SK-N-SH treated with all-trans-retinoic acid at 6 μM for 48 hours (cell line): Measurements from ENCODE around the gene TMPRSS6.

Experiments
- ATAC-seq: fragments of 200-7000 bp; cut with Tn5 transposase; 3 replicates; pipeline ENCODE4 v1.9.1; 2020; ENCODE audit warnings: mild to moderate bottlenecking, moderate library complexity
- ARNTL ChIP-seq: fragments of 450-650 bp; formaldehyde crosslinking; IDR thresholded peaks from 2 replicates; pipeline ENCODE4 v1.5.0; 2020; ENCODE audit warnings: low read depth, mild to moderate bottlenecking, moderate library complexity, borderline replicate concordance
- BACH2 ChIP-seq: fragments of 250-450 bp; sonication (Bioruptor Pico); IDR thresholded peaks from 2 replicates; pipeline ENCODE4 v1.9.0; 2021; ENCODE audit warnings: mild to moderate bottlenecking, borderline replicate concordance
- CSDC2 ChIP-seq: fragments of 250-450 bp; sonication (Bioruptor Pico); IDR thresholded peaks from 2 replicates; pipeline ENCODE4 v1.5.0; 2020; ENCODE audit warnings: mild to moderate bottlenecking, moderate library complexity
- CSRNP3 ChIP-seq: fragments of 250-450 bp; sonication (Bioruptor Pico); IDR thresholded peaks from 2 replicates; pipeline ENCODE4 v1.5.1; 2021; ENCODE audit warnings: mild to moderate bottlenecking, moderate library complexity
- ESRRG ChIP-seq: fragments of 250-450 bp; sonication (Bioruptor Pico); IDR thresholded peaks from 2 replicates; pipeline ENCODE4 v1.6.1; 2021; ENCODE audit warnings: mild to moderate bottlenecking
- GLIS3 ChIP-seq: fragments of 250-450 bp; sonication (Bioruptor Pico); IDR thresholded peaks from 2 replicates; pipeline ENCODE4 v1.5.0; 2020; ENCODE audit warnings: mild to moderate bottlenecking, moderate library complexity
- ISL1 ChIP-seq: fragments of 250-450 bp; sonication (Bioruptor Pico); IDR thresholded peaks from 2 replicates; pipeline ENCODE4 v2.1.2; 2022; ENCODE audit warnings: mild to moderate bottlenecking, moderate library complexity
- OSR1 ChIP-seq: fragments of 250-450 bp; sonication (Bioruptor Pico); IDR thresholded peaks from 2 replicates; pipeline ENCODE4 v1.8.0; 2022; ENCODE audit warnings: moderate library complexity, mild to moderate bottlenecking, inconsistent platforms
- POU6F1 ChIP-seq: fragments of 250-450 bp; sonication (Bioruptor Pico); IDR thresholded peaks from 2 replicates; pipeline ENCODE4 v1.8.0; 2021; ENCODE audit warnings: low read depth, mild to moderate bottlenecking, moderate library complexity, borderline replicate concordance
- PPARA ChIP-seq: fragments of 250-450 bp; sonication (Bioruptor Pico); IDR thresholded peaks from 2 replicates; pipeline ENCODE4 v1.5.0; 2020; ENCODE audit warnings: mild to moderate bottlenecking, borderline replicate concordance
- RARB ChIP-seq: fragments of 250-450 bp; sonication (Bioruptor Pico); IDR thresholded peaks from 2 replicates; pipeline ENCODE4 v1.8.0; 2021; ENCODE audit warnings: mild to moderate bottlenecking, moderate library complexity
- SNAI2 ChIP-seq: fragments of 250-450 bp; sonication (Bioruptor Pico); IDR thresholded peaks from 2 replicates; pipeline ENCODE4 v1.5.0; 2020; ENCODE audit warnings: mild to moderate bottlenecking, moderate library complexity
- TCF4 ChIP-seq: fragments of 250-450 bp; sonication (Bioruptor Pico); IDR thresholded peaks from 2 replicates; pipeline ENCODE4 v1.8.0; 2021; ENCODE audit warnings: mild to moderate bottlenecking, moderate library complexity, borderline replicate concordance
- TOX ChIP-seq: fragments of 250-450 bp; sonication (Bioruptor Pico); IDR thresholded peaks from 2 replicates; pipeline ENCODE4 v1.8.0; 2021; ENCODE audit warnings: mild to moderate bottlenecking, moderate library complexity, borderline replicate concordance
- ZC3H10 ChIP-seq: fragments of 250-450 bp; sonication (Bioruptor Pico); IDR thresholded peaks from 2 replicates; pipeline ENCODE4 v1.5.1; 2021; ENCODE audit warnings: mild to moderate bottlenecking, moderate library complexity
- ZFP3 ChIP-seq: fragments of 250-450 bp; sonication (Bioruptor Pico); IDR thresholded peaks from 2 replicates; pipeline ENCODE4 v1.5.0; 2020; ENCODE audit warnings: mild to moderate bottlenecking, moderate library complexity
- ZFP30 ChIP-seq: fragments of 450-650 bp; formaldehyde crosslinking; IDR thresholded peaks from 2 replicates; pipeline ENCODE4 v1.5.0; 2022; ENCODE audit warnings: mild to moderate bottlenecking, moderate library complexity
- ZNF565 ChIP-seq: fragments of 450-650 bp; formaldehyde crosslinking; conservative IDR thresholded peaks from 2 replicates; pipeline ENCODE4 v1.5.0; 2020; ENCODE audit warnings: low read depth, mild to moderate bottlenecking, moderate library complexity
- ZNF70 ChIP-seq: fragments of 450-650 bp; formaldehyde crosslinking; IDR thresholded peaks from 2 replicates; pipeline ENCODE4 v1.5.0; 2020; ENCODE audit warnings: mild to moderate bottlenecking, moderate library complexity
- ZNF8 ChIP-seq: fragments of 450-650 bp; formaldehyde crosslinking; IDR thresholded peaks from 2 replicates; pipeline ENCODE4 v1.5.0; 2020; ENCODE audit warnings: mild to moderate bottlenecking, moderate library complexity
- TF ChIP-seq, protein P1 (sequence below): fragments of 250-450 bp; sonication (Bioruptor Pico); IDR thresholded peaks from 2 replicates; pipeline ENCODE4 v1.5.1; 2020; ENCODE audit warnings: low read depth, mild to moderate bottlenecking, moderate library complexity
- TF ChIP-seq, protein P2 (sequence below): fragments of 250-450 bp; sonication (Bioruptor Pico); IDR thresholded peaks from 2 replicates; pipeline ENCODE4 v1.8.0; 2020; ENCODE audit warnings: mild to moderate bottlenecking, moderate library complexity, borderline replicate concordance
- TF ChIP-seq, protein P3 (sequence below): fragments of 250-450 bp; sonication (Bioruptor Pico); IDR thresholded peaks from 2 replicates; pipeline ENCODE4 v1.5.0; 2020; ENCODE audit warnings: mild to moderate bottlenecking, moderate library complexity

TMPRSS6 gene

GRCh38 chr22:37082251-37082873 is 27.2 kb downstream of the TMPRSS6 start:
- ATAC-seq, result no peak
- no peak for TF ChIP-seq RARB (CRISPR knock-in tag)
- TF ChIP-seq ESRRG, result no peak
- no peak for TF ChIP-seq GLIS3 (CRISPR knock-in tag)
- no peak for TF ChIP-seq ZNF565 (CRISPR knock-in tag)
- TF ChIP-seq ARNTL (CRISPR knock-in tag), result no peak
- no peak for TF ChIP-seq CSDC2
- TF ChIP-seq TOX (CRISPR knock-in tag), result no peak
- TF ChIP-seq, protein P1, sequence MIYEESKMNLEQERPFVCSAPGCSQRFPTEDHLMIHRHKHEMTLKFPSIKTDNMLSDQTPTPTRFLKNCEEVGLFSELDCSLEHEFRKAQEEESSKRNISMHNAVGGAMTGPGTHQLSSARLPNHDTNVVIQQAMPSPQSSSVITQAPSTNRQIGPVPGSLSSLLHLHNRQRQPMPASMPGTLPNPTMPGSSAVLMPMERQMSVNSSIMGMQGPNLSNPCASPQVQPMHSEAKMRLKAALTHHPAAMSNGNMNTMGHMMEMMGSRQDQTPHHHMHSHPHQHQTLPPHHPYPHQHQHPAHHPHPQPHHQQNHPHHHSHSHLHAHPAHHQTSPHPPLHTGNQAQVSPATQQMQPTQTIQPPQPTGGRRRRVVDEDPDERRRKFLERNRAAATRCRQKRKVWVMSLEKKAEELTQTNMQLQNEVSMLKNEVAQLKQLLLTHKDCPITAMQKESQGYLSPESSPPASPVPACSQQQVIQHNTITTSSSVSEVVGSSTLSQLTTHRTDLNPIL (CRISPR knock-in tag), result no peak
- no peak for TF ChIP-seq POU6F1
- no peak for TF ChIP-seq ZNF70 (CRISPR knock-in tag)
- no peak for TF ChIP-seq PPARA (CRISPR knock-in tag)
- TF ChIP-seq BACH2 (CRISPR knock-in tag), result no peak
- TF ChIP-seq, protein P2, sequence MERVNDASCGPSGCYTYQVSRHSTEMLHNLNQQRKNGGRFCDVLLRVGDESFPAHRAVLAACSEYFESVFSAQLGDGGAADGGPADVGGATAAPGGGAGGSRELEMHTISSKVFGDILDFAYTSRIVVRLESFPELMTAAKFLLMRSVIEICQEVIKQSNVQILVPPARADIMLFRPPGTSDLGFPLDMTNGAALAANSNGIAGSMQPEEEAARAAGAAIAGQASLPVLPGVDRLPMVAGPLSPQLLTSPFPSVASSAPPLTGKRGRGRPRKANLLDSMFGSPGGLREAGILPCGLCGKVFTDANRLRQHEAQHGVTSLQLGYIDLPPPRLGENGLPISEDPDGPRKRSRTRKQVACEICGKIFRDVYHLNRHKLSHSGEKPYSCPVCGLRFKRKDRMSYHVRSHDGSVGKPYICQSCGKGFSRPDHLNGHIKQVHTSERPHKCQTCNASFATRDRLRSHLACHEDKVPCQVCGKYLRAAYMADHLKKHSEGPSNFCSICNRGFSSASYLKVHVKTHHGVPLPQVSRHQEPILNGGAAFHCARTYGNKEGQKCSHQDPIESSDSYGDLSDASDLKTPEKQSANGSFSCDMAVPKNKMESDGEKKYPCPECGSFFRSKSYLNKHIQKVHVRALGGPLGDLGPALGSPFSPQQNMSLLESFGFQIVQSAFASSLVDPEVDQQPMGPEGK (CRISPR knock-in tag), result no peak
- TF ChIP-seq CSRNP3, result no peak
- TF ChIP-seq ZFP30 (CRISPR knock-in tag), result no peak
- no peak for TF ChIP-seq TCF4 (CRISPR knock-in tag)
- no peak for TF ChIP-seq ZFP3
- no peak for TF ChIP-seq ISL1
- TF ChIP-seq ZNF8 (CRISPR knock-in tag), result no peak
- no peak for TF ChIP-seq OSR1 (CRISPR knock-in tag)

DNA sequence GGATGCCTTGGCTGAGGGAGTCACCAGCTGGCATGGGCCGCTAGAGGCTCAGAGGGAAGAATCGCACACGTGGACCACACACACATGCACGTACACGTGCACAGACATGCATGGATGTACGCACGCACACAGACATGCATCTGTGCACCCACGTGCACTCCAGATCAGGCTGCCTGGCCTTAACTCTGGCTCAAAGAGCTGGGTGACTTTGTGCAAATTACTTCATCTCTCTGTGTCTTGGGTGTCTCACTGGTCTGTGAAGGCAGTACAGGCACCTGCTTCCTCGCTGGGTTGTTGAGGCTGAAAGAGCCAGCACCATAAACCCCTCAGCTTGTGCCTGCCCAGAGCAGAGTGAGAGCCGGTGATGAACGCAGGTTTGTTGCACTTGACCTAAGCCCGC is 28.7 kb downstream of the TMPRSS6 start:
- no peak for ATAC-seq
- TF ChIP-seq, protein P1 (CRISPR knock-in tag), result no peak
- no peak for TF ChIP-seq ZC3H10 (CRISPR knock-in tag)
- TF ChIP-seq, protein P3, sequence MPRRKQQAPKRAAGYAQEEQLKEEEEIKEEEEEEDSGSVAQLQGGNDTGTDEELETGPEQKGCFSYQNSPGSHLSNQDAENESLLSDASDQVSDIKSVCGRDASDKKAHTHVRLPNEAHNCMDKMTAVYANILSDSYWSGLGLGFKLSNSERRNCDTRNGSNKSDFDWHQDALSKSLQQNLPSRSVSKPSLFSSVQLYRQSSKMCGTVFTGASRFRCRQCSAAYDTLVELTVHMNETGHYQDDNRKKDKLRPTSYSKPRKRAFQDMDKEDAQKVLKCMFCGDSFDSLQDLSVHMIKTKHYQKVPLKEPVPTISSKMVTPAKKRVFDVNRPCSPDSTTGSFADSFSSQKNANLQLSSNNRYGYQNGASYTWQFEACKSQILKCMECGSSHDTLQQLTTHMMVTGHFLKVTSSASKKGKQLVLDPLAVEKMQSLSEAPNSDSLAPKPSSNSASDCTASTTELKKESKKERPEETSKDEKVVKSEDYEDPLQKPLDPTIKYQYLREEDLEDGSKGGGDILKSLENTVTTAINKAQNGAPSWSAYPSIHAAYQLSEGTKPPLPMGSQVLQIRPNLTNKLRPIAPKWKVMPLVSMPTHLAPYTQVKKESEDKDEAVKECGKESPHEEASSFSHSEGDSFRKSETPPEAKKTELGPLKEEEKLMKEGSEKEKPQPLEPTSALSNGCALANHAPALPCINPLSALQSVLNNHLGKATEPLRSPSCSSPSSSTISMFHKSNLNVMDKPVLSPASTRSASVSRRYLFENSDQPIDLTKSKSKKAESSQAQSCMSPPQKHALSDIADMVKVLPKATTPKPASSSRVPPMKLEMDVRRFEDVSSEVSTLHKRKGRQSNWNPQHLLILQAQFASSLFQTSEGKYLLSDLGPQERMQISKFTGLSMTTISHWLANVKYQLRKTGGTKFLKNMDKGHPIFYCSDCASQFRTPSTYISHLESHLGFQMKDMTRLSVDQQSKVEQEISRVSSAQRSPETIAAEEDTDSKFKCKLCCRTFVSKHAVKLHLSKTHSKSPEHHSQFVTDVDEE, result no peak
- no peak for TF ChIP-seq TCF4 (CRISPR knock-in tag)
- no peak for TF ChIP-seq ZNF8 (CRISPR knock-in tag)
- no peak for TF ChIP-seq ISL1
- no peak for TF ChIP-seq ZFP3
- TF ChIP-seq ZFP30 (CRISPR knock-in tag), result no peak
- TF ChIP-seq CSRNP3, result no peak
- TF ChIP-seq ARNTL (CRISPR knock-in tag), result no peak
- TF ChIP-seq, protein P2 (CRISPR knock-in tag), result no peak
- no peak for TF ChIP-seq SNAI2 (CRISPR knock-in tag)
- no peak for TF ChIP-seq PPARA (CRISPR knock-in tag)
- no peak for TF ChIP-seq TOX (CRISPR knock-in tag)
- no peak for TF ChIP-seq GLIS3 (CRISPR knock-in tag)
- TF ChIP-seq ESRRG, result no peak
- no peak for TF ChIP-seq CSDC2
